Hematopoietic multipotent progenitor cell treated with erythropoietin and hydrocortisone succinate and interleukin-3 and kit ligand, for 4 days (in vitro differentiated cells): ENCODE results near the gene CNTF.
"Not testable (repeated sequence)": the region's sequence is repeated elsewhere in the genome, so short reads cannot be mapped to it uniquely, and the experiment has no call there.

Experiments
- DNase-seq: peaks from one replicate; pipeline ENCODE4 v3.0.0-alpha.2; 2015

The CNTF gene, protein sequence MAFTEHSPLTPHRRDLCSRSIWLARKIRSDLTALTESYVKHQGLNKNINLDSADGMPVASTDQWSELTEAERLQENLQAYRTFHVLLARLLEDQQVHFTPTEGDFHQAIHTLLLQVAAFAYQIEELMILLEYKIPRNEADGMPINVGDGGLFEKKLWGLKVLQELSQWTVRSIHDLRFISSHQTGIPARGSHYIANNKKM

DNA sequence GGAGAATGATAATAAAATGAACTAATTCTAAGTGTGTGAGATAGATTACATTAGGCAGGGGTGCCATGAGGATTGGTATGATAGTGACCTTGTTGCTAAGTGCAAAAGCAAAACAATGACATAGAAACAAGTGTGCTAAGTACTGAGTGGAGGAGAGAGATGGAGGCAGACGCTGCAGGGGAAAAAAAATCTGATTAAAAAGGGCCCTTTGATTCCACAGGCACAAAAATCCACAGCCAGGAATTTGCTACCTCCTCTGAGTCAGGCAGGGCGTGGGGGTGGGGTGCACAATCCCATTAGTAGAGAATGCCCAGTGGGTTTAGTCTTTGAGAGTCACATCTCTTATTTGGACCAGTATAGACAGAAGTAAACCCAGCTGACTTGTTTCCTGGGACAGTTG, at the start of gene CNTF:
TSS of gene CNTF (plus strand) at position 322 of the 400 bp plus-strand sequence. CDS start 88 bp downstream, outside the sequence.
- no peak for DNase-seq

GRCh38 chr11:58572906-58573305, 49.6 kb upstream of the CNTF start:
- DNase-seq = not testable (repeated sequence)

GRCh38 chr11:58573451-58574104, 48.9 kb upstream of the CNTF start:
- peak; percentile 80 for DNase-seq

DNA sequence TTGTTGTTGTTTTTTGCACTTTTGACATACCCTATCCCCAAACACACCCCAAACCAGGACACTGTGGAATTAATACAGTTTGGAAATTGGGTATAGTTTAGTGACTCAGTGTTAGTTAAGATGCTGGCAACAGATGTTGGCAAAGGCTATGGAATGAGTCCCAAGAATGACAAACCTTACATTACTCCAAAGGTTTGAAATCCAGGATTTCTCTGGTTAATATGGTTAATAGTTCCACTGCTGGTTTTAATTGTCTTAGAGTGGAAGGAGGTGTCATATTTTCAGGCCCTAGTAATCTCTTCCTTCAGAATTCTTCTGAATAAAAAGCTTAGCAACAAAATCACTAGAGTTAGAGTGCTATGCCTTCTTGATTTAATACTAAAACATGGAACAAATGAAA, 47.6 kb upstream of the CNTF start:
- no peak for DNase-seq

DNA sequence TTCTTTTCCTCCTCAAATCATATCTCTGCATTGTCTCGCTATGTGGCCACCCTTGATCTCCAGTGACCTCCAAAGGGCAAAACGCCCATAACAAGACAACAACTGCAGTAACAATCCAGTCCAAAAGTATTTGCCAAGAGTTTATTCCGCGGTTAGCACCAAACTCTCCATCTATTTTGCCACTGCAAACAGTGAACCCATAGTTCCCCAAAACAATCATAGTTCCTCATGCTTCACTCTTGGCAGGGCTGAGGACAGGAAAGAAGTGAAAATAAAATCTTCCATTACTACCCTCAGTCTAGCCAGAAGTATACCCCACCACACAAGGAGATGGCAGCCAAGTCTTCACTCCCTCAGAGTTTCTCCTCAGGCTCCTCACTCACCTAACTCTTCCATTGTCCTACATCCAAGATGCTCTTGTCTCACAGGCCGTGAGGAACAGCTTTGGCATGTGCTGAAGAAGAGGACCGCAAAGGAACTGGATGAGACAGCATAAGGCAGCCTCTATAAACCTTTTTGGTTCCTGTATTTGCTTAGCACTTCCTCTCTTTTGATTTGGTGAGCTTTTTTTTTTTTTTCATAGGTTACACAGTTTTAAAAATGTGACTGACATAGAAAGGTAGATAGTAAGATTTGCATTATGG, 47.0 kb upstream of the CNTF start, which contains the start of gene LPXN:
TSS of gene LPXN (minus strand) at position 480 of the 644 bp plus-strand sequence. CDS start at position 396, 84 bp downstream.
- DNase-seq = peak; percentile 85

DNA sequence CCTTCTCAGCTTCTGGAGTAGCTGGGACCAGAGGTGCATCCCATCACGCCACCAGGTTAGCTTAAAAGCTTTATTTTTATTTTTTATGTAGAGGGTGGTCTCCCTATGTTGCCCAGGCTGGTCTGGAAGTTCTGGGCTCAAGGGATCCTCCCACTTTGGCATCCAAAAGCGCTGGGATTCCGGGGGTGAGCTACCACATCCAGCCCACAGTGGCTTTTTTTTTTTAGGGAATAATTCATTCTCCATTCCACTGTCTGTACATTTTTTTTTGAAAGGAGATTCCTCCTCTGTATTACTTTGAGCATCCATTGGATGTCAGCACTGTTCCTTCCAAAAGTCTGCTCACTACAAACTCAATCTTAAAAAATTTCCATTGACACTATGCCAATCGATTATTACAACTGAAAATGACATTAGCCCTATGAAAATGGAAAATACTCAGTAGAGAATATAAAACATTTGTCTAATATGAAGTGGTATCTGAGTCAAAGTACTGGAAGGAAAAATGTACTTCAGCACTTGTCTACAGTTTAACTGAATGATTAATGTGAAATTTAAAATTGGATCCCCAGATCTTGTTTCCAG, 45.5 kb upstream of the CNTF start:
- DNase-seq = peak; percentile 61

- DNase-seq = peak; percentile 97
These were observed 44.8 kb upstream of the CNTF start for GRCh38 chr11:58577555-58578135.

DNA sequence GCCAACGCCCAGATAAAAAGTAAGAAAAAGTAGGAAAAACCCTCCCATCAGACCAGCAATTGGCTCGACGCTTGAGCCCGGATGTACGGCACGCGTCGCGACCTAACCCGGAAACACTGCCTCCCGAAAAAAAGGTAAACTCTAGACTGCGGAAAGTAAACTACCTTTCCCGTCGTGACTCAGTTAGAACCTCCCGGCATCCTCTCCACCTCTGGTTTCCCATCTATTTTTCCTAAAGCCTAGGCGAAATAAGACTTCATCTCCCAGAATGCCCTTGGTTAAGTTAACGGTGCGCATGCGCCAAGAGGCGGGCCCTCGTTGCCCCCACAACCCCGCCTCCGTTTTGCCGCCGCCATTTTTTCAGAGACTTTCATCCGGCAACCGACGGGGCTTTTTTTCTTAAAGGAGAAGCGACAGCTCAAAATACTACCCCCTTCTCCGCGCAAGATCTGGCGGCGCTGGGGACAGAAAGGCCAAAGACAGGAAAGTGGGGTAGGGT, 44.3 kb upstream of the CNTF start:
- peak; percentile 98 for DNase-seq

GRCh38 chr11:58578635-58579191, 43.8 kb upstream of the CNTF start, which contains the start of gene ZFP91:
TSS of gene ZFP91 (plus strand) at chr11:58579063. CDS start at chr11:58579282, 219 bp downstream.
- peak; percentile 100 for DNase-seq

GRCh38 chr11:58579192-58580129, 43.0 kb upstream of the CNTF start:
- DNase-seq = peak; percentile 96

DNA sequence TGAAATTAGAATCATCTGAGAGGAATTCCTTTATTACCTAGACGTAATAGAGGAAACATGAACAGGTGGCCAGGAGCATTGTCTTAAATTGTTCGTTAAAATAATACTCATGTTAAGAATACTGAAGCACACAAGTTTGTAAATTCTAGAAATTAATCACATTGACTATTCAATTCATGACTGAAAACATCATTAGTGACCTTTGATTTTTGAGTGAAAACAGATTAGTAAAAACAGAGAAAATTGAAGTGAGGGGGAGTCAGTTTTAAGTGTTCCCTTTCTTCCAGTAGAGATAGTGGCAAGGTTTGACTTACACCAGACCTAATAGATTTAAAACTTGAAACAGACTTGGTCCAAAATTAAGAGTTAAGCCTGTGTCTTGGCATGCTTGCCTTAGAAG, 42.2 kb upstream of the CNTF start:
- no peak for DNase-seq

DNA sequence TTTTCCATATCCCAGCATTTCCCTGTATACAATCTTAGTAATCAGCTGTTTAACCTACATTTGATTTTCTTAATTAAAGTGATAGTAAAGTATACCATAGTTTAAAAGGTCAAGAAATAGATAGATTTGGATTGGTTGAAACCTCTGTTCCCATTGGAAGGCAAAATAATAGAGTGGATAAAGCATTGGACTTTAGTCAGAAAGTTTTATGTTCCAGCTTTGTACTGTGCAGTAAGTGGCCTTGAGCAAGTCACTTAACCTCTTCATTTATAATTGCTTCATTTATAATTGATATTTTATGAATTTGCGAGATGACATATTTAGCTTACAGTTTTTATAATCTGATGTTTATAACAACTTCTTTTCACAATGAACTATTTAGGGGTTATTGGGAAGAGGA, 40.0 kb upstream of the CNTF start:
- no peak for DNase-seq

DNA sequence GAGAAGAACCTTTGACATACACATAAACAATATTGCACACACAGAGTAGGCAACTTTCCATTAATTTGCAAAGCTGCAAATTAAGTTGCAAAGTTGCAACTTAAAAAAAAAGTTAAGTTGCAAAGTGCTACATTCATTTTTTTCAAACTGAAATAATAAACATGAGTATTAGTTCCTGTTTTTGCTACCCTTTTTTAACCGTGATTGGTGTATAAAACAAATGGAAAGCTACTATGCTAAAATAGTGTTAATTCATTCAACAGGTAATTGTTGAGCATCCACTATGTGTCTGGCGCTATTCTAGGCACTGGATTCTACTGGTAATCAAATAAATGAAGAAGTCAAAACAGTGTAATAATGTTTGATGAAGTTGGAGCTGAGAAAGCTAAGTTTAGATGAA, 35.5 kb upstream of the CNTF start:
- no peak for DNase-seq

GRCh38 chr11:58591659-58592058, 30.8 kb upstream of the CNTF start:
- no peak for DNase-seq

DNA sequence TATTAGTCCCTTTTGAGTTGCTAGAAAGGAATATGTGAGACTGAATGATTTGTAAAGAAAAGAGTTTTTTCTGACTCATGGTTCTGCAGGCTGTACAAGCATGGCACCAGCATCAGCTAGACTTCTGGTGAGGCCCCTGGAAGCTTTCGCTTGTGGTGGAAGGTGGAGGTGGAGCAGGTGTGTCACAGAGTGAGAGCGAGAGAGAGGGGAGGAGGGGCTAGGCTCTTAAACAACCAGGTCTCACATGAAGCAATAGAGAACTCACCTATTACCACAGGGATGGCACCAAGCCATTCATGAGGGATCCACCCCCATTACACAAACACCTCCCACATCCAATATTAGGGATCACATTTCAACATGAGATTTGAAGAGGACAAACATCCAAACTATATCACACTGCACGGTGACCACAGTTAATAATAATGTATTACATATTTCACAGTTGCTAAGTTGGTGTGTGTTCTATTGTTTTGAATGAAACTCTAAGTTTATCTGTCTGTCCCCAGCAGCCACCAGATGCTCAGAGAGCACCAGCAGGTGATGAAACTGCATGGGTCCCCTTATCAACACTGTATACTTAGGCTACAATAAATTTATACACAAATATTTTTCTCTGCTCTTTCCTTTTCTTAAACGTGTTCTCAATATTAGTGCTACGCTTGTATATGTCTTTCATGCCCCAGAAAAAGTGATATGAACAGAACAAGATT, 29.5 kb upstream of the CNTF start:
- DNase-seq = peak; percentile 28

GRCh38 chr11:58594826-58595225, 27.6 kb upstream of the CNTF start:
- no peak for DNase-seq

DNA sequence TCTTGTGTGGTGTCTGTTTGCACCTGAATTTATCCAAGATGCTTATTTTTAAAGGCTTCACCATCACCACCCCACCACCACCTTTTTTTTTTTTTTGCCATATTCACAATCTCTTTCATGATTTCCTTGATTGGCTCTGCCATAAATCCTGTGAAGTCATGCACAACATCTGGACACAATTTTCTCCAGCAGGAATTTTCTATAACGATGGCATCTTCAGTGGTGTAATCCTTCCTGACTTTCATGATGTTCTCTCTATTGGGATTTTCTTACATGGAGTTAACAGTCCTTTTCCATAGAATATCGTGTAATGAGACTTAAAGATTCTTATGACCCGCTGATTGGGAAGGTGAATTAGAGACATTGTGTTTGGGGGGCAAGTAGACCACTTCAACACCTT, 25.8 kb upstream of the CNTF start:
- DNase-seq = no peak

GRCh38 chr11:58597486-58598144, 24.9 kb upstream of the CNTF start:
- DNase-seq = no peak

GRCh38 chr11:58600510-58600909, 22.0 kb upstream of the CNTF start:
- no peak for DNase-seq
